Spleen (tissue), 7 donors: ENCODE measurements around the gene ARID1A.
"Not testable (repeated sequence)": the region's sequence is repeated elsewhere in the genome, so short reads cannot be mapped to it uniquely, and the experiment has no call there.

Source experiments
- POLR2A ChIP-seq, 3 donors: fragments of 450-650 bp; IDR thresholded peaks; one replicate each; pipeline ENCODE4 v1.5.1; 2017; ENCODE audit warnings: antibody characterized with exemption in 3 of 3, mild to moderate bottlenecking in 1 of 3
- POLR2AphosphoS5 ChIP-seq, 3 donors: sonication (generic); formaldehyde crosslinking; IDR thresholded peaks; one replicate each; pipeline ENCODE4 v1.5.1; 2017; ENCODE audit warnings: antibody characterized with exemption in 3 of 3
- TF ChIP-seq, protein P1 (sequence below), 11 experiments: fragments of 200-600 bp in 7 of 11; fragments of 450-650 bp in 4 of 11; sonication (generic) in 4 of 11; IDR thresholded peaks in 8 of 11; conservative IDR thresholded peaks in 3 of 11; 1 replicate in 7 of 11; 2 replicates in 4 of 11; pipeline versions ENCODE4 v1.4.0 to v1.8.0; 2016 to 2021; ENCODE audit warnings: antibody characterized with exemption in 11 of 11, inconsistent platforms in 4 of 11, mild to moderate bottlenecking in 1 of 11
- donor health status: DM: no; HTN: no; CAD: no; lungs with moderate emphysema.
- donor health status: DM: no; HTN: no; CAD: no.
- donor health status: DM: no; HTN: no; CAD: no.

DNA sequence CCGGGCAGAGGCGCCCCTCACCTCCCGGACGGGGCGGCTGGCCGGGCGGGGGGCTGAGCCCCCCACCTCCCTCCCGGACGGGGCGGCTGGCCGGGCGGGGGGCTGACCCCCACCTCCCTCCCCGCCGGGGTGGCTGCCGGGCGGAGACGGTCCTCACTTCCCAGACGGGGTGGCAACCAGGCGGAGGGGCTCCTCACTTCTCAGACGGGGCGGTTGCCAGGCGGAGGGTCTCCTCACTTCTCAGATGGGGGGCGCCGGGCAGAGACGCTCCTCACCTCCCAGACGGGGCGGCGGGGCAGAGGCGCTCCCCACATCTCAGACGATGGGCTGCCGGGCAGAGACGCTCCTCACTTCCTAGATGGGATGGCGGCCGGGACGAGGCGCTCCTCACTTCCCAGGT lies 108.1 kb downstream of the ARID1A start:
- TF ChIP-seq POLR2A, POLR2AphosphoS5 (IDR thresholded peaks at IDR 0.05): not testable (repeated sequence)
- TF ChIP-seq, protein P1, sequence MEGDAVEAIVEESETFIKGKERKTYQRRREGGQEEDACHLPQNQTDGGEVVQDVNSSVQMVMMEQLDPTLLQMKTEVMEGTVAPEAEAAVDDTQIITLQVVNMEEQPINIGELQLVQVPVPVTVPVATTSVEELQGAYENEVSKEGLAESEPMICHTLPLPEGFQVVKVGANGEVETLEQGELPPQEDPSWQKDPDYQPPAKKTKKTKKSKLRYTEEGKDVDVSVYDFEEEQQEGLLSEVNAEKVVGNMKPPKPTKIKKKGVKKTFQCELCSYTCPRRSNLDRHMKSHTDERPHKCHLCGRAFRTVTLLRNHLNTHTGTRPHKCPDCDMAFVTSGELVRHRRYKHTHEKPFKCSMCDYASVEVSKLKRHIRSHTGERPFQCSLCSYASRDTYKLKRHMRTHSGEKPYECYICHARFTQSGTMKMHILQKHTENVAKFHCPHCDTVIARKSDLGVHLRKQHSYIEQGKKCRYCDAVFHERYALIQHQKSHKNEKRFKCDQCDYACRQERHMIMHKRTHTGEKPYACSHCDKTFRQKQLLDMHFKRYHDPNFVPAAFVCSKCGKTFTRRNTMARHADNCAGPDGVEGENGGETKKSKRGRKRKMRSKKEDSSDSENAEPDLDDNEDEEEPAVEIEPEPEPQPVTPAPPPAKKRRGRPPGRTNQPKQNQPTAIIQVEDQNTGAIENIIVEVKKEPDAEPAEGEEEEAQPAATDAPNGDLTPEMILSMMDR (IDR thresholded peaks at IDR 0.05 in 8 of 11, conservative IDR thresholded peaks at IDR 0.05 in 3 of 11), result not testable (repeated sequence)
